BLaER1 (cell line): Measurements from ENCODE around the gene HMHB1.
"Not testable (repeated sequence)": the region's sequence is repeated elsewhere in the genome, so short reads cannot be mapped to it uniquely, and the experiment has no call there.

Experiments used
- H3K27ac ChIP-seq: shearing (Covaris generic); formaldehyde crosslinking; 2 replicates; pipeline ENCODE4 v1.8.1; 2022
- H3K27me3 ChIP-seq: shearing (Covaris generic); formaldehyde crosslinking; 2 replicates; pipeline ENCODE4 v1.8.1; 2022
- H3K36me3 ChIP-seq: shearing (Covaris generic); formaldehyde crosslinking; 2 replicates; pipeline ENCODE4 v1.8.1; 2022
- H3K4me1 ChIP-seq: shearing (Covaris generic); formaldehyde crosslinking; 2 replicates; pipeline ENCODE4 v1.8.1; 2022
- H3K4me2 ChIP-seq: shearing (Covaris generic); formaldehyde crosslinking; 2 replicates; pipeline ENCODE4 v1.8.1; 2022
- H3K4me3 ChIP-seq: shearing (Covaris generic); formaldehyde crosslinking; 2 replicates; pipeline ENCODE4 v1.8.1; 2022
- H3K9ac ChIP-seq: shearing (Covaris generic); formaldehyde crosslinking; 2 replicates; pipeline ENCODE4 v1.8.1; 2022
- H3K9me3 ChIP-seq: shearing (Covaris generic); formaldehyde crosslinking; 2 replicates; pipeline ENCODE4 v1.8.1; 2022
- H4K20me1 ChIP-seq: shearing (Covaris generic); formaldehyde crosslinking; 2 replicates; pipeline ENCODE4 v1.8.1; 2022
- Cebpa-rat ChIP-seq: shearing (Covaris generic); IDR thresholded peaks from 2 replicates; pipeline ENCODE4 v1.8.1; 2022

HMHB1 gene

DNA sequence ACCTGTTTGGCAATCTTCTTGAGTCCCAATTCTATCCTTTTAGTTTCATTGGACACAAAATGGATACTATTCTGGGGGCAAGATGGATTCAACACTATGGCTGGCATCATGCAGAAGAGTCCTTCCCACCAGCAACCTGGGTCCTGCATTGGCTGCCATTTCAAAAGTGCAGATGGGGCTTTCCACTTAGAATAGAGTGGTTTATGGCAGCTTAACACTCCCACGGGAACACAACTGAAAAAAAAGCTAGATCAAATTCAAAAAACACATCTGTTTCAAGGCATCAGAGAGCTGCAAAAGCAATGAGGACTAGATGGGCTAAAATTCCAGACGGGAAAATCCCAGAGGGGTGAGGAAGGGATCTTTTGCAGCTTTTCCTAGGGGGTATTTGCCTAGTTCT, 11.2 kb upstream of the HMHB1 start:
- peak overlapping the region; percentile 74 for H3K4me2 ChIP-seq
- no peak for TF ChIP-seq Cebpa-rat
- no peaks in the 10 kb centered on the region for H4K20me1 ChIP-seq
- peak overlapping the region; percentile 85 for H3K27ac ChIP-seq
- no peaks in the 10 kb centered on the region for H3K36me3 ChIP-seq
- no peaks in the 10 kb centered on the region for H3K27me3 ChIP-seq
- peak overlapping the region; percentile 15; the same call in 1 of the 2 replicates for H3K4me3 ChIP-seq
- H3K4me1 ChIP-seq = peaks cover 66% of the 10 kb centered on the region
- no peaks in the 10 kb centered on the region for H3K9me3 ChIP-seq
- peak overlapping the region; percentile 66 for H3K9ac ChIP-seq

DNA sequence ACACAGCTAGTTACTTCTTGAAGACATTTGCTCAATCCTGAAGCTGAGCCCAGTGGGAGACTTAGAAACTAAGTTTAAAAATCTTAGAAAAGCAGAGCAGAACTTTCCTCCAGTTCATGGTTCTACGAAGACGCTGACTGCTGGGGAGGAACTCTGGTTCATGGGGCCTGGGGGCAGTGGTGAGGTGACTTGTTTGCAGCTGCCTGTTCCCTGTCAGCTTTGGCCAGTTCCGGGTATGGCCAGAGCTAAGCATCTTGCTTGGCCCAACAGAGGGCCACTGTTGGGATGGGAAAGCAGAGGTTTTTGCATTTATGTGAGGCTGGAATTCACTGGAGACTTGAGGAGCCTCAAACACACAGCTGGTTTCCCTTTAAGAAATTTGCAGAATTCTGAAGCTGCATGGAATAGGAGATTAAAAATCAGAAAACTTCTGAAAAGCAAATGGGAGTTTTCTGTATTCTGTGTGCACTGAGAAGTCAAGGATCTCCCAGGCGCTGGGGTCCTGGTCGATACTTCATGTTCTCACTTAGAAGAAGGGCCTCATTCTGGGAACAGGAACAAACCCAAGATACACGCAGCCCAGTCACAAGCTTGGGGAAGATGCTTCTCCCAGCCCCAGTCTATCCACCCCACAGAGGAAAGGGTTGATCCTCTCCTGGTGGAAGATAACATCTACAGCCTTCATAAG, 10.6 kb upstream of the HMHB1 start:
- no peaks in the 10 kb centered on the region for H3K27me3 ChIP-seq
- no peaks in the 10 kb centered on the region for H4K20me1 ChIP-seq
- H3K9me3 ChIP-seq = no peaks in the 10 kb centered on the region
- H3K27ac ChIP-seq = peak overlapping the region; percentile 85
- peaks cover 66% of the 10 kb centered on the region for H3K4me1 ChIP-seq
- H3K36me3 ChIP-seq = no peaks in the 10 kb centered on the region
- H3K9ac ChIP-seq = peak overlapping the region; percentile 66
- no peak for TF ChIP-seq Cebpa-rat
- H3K4me2 ChIP-seq = peak overlapping the region; percentile 74
- peak overlapping the region; percentile 15; the same call in 1 of the 2 replicates for H3K4me3 ChIP-seq

DNA sequence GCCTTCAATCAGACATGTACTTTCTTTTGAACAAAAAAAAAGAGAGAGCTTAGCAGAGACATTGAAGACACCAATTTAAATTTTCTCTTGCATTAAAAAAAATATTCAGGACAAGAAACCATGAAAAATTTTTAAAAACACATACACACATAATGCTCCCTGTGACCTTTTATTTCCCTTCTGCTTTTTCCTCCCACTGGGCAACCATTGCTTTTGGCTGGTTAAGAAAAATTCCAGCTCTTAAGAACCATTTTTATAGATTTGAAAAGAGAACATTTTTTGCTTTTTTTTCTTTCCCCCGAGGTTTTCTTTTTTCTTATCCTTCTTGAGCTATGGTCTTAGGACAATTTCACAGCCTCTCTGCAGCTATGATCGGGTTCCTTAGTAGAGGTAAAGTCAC, 6.1 kb upstream of the HMHB1 start:
- Histone ChIP-seq H3K4me2 (peak overlapping the region; percentile 79), H3K27ac (peak overlapping the region; percentile 84), H3K36me3 (no peaks in the 10 kb centered on the region), H3K9ac (peak overlapping the region; percentile 58), H3K4me1 (peaks cover 71% of the 10 kb centered on the region), H3K4me3 (no peak overlapping the region), H4K20me1 (no peaks in the 10 kb centered on the region), H3K9me3 (no peaks in the 10 kb centered on the region), H3K27me3 (no peaks in the 10 kb centered on the region)
- TF ChIP-seq Cebpa-rat = no peak

DNA sequence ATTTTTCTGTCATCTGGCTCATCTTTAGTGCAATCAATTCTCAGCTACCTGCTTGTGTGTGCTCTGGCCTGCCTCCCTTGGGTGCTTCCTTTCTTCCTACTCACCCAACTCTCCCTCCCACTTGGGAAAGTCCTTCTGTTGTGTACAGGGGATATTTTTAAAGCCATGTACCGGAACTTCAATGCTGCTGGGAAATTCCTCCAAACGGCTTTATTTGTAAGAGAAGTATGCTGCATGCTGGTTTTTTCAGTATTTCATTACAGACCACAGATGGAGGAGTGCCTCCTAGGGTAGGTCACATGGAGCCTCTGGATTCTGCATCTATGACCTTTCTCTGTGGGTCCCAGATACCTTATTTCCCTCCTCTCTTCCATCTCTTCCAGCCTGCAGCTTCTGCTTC, 5.4 kb upstream of the HMHB1 start:
- Histone ChIP-seq H3K9ac (peak overlapping the region; percentile 58), H3K4me3 (peak overlapping the region; percentile 45; the same call in 1 of the 2 replicates), H4K20me1 (no peaks in the 10 kb centered on the region), H3K27me3 (no peaks in the 10 kb centered on the region), H3K36me3 (no peaks in the 10 kb centered on the region), H3K9me3 (no peaks in the 10 kb centered on the region), H3K4me1 (peaks cover 71% of the 10 kb centered on the region), H3K27ac (peak overlapping the region; percentile 84), H3K4me2 (peak overlapping the region; percentile 79)
- TF ChIP-seq Cebpa-rat = no peak

DNA sequence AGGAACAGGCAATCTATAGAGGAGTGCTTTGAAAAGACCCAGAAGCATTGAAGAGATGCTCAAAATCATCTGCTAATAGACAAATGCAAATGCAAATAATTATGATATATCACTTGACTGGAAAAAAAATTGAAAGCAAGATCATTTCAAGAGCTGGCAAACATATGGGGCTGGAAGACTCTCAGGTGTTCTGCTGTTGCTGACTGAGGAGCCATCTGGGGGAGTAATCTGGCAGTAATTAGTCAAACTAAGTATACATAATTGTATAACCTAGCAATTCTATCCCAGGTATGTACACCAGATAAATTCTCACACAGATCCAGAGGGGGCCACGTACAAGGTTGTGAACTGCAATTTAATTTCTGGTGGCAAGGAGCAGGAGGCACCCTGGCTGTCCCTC, 4.6 kb upstream of the HMHB1 start:
- Histone ChIP-seq H3K4me1 (peaks cover 69% of the 10 kb centered on the region), H3K9me3 (no peaks in the 10 kb centered on the region), H3K27ac (peak overlapping the region; percentile 84), H3K4me3 (no peak overlapping the region), H3K4me2 (peak overlapping the region; percentile 79), H3K36me3 (no peaks in the 10 kb centered on the region), H3K9ac (peak overlapping the region; percentile 45), H4K20me1 (no peaks in the 10 kb centered on the region), H3K27me3 (no peaks in the 10 kb centered on the region)
- TF ChIP-seq Cebpa-rat = no peak

DNA sequence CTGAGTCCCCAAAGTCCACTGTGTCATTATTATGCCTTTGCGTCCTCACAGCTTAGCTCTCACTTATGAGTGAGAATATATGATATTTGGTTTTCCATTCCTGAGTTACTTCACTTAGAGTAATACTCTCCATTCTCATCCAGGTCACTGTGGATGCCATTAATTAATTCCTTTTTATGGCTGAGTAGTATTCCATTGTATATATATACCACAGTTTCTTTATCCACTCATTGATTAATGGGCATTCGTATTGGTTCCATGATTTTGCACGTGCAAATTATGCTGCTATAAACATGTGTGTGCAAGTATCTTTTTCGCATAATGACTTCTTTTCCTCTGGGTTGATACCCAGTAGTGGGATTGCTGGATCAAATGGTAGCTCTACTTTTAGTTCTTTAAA, 4.4 kb downstream of the HMHB1 start:
- H3K27me3 ChIP-seq, H3K4me3 ChIP-seq, H3K27ac ChIP-seq, H3K4me2 ChIP-seq, H3K9ac ChIP-seq, H4K20me1 ChIP-seq: not testable (repeated sequence)
- Histone ChIP-seq H3K9me3 (peaks cover 39% of the 10 kb centered on the region), H3K36me3 (peaks cover 21% of the 10 kb centered on the region; the same call in 1 of the 2 replicates), H3K4me1 (peaks cover 57% of the 10 kb centered on the region)

DNA sequence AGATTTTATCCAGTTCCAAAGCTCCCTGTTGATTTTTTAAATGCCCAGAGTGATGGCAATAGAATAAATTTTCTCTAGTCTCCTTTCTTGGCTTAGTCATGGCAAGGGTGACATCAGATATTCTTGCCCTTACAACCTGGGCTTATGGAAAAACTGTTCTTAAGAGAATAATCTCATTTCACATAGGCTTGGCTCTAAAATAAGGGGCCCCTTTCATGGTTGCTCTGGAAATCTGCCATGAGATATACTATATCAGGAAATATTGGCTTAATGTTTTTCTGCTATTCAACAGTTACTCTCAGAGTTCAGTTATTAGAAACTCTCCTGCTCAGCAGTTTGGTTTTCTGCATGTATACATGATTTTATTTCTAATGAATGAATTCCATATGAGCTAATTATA, 7.8 kb downstream of the HMHB1 start:
- H3K4me1 ChIP-seq = peaks cover 62% of the 10 kb centered on the region
- H3K4me3 ChIP-seq = no peak overlapping the region
- peaks cover 39% of the 10 kb centered on the region for H3K9me3 ChIP-seq
- H3K4me2 ChIP-seq = peak overlapping the region; percentile 41; the same call in 1 of the 2 replicates
- H3K27me3 ChIP-seq = no peaks in the 10 kb centered on the region
- H3K9ac ChIP-seq = no peak overlapping the region
- peak overlapping the region; percentile 37; the same call in 1 of the 2 replicates for H3K27ac ChIP-seq
- no peak for TF ChIP-seq Cebpa-rat
- peaks cover 21% of the 10 kb centered on the region; the same call in 1 of the 2 replicates for H3K36me3 ChIP-seq
- no peaks in the 10 kb centered on the region for H4K20me1 ChIP-seq

DNA sequence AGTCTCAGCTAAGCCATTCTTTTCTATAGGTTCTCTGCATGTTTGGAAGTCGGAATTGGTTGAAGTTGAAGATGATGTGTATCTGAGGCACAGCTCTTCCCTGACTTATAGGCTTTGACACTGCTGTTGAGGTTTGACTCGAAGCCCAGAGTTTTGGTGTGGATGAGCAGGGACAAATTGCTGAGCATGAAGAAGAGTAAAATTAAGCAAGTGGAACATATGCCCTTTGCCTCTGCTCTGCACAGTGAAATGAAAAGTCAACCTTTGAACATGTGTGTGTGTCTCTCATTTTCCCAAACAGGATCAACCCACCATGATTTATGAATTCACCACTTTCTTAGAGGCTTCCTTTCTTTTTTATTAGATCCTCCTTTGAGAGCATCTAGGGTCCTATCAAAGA, 8.5 kb downstream of the HMHB1 start:
- Histone ChIP-seq H3K27ac (peak overlapping the region; percentile 53), H3K27me3 (no peaks in the 10 kb centered on the region), H3K4me1 (peaks cover 58% of the 10 kb centered on the region), H3K9ac (no peak overlapping the region), H3K4me3 (no peak overlapping the region), H3K4me2 (peak overlapping the region; percentile 41), H3K36me3 (peaks cover 21% of the 10 kb centered on the region; the same call in 1 of the 2 replicates), H4K20me1 (no peaks in the 10 kb centered on the region), H3K9me3 (peaks cover 36% of the 10 kb centered on the region)
- no peak for TF ChIP-seq Cebpa-rat

DNA sequence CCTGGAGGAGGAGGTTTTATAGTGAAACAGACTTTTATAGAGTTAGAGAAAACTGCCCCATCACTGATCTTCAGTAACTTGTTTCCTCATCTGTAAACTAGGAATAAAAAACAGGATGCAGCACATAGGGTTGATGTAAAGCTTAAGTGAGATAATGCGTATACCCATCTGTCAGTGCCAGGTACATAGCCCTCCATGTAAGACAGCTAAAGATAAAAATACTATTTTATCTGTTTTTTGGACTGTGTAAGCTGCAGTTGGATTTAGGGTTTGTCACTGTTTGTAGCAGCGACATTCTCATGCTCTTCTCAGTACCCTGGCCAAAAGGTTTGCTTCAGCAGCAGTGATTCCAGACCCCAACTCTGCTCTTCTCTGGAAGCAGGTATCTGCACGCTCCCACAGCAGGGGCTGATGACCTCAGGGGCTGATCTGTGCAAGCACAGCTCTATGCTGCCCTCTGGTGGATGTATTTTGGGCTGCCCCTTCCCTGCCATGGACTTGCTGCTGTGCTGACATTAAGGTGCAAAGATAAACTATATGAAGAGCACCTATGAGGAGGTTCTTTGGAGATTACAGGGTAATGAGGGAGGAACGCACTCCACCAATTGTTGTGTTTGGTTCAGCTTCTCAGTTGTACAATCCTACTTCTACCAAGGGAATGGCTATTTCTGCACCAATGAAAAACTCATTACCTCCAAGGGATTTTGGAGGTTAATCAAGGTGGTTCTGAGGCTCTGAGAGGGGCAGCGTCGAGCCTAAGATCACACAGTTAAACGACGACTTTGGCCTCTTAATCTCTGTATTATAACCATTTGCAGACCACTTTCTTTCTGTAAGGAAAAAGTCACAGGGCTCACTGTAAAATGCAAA, 13.1 kb downstream of the HMHB1 start:
- H3K4me2 ChIP-seq = peak overlapping the region; percentile 41

DNA sequence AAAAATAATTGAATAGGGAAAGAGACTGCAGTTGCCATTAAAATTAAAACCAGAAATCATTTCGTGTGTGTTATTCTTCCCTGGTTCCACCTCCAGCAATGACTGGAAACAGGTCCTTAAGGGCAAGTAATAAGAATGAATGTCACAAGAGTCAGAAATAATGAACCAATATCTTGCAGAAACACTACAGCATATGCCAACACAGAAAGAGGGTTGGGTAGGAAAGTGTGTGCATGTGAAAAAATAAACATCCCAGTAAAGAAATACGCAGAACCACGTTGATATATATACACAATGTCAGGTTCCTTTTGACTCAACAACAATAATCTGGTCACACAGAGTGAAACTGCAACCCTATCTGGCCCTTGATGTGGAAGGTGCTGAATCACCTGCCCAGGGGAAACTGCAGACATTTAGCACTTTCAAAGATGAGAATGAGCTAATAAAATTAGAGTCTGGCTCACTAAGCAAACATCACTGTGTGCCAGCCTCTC, 15.0 kb downstream of the HMHB1 start:
- no peak overlapping the region for H3K4me2 ChIP-seq
- no peaks in the 10 kb centered on the region for H4K20me1 ChIP-seq
- no peaks in the 10 kb centered on the region for H3K27me3 ChIP-seq
- H3K9ac ChIP-seq = no peak overlapping the region
- H3K4me1 ChIP-seq = peaks cover 41% of the 10 kb centered on the region
- no peaks in the 10 kb centered on the region for H3K36me3 ChIP-seq
- H3K9me3 ChIP-seq = no peaks in the 10 kb centered on the region
- TF ChIP-seq Cebpa-rat = no peak
- H3K27ac ChIP-seq = no peak overlapping the region
- H3K4me3 ChIP-seq = no peak overlapping the region

More for the DNA sequence above, 13.1 kb downstream of the HMHB1 start:
- no peak for TF ChIP-seq Cebpa-rat
- Histone ChIP-seq H3K4me1 (peaks cover 60% of the 10 kb centered on the region), H3K27ac (peak overlapping the region; percentile 63), H3K4me3 (no peak overlapping the region), H3K36me3 (no peaks in the 10 kb centered on the region), H3K9me3 (no peaks in the 10 kb centered on the region; the same call in 1 of the 2 replicates), H3K27me3 (no peaks in the 10 kb centered on the region), H3K9ac (no peak overlapping the region), H4K20me1 (no peaks in the 10 kb centered on the region)
